ENCODE data around the gene TPCN1. TPM values are rescaled to one million over a fixed set of nuclear protein-coding genes. Genes with fewer than 3 reads are reported as not detected.

The TPCN1 gene
- total RNA-seq, 1 donor from 2014 or later, result 27.9 TPM

GRCh38 chr12:113251404-113252070 lies 30.3 kb downstream of the TPCN1 start:
- Histone ChIP-seq H3K4me2 (ENCODE audit: low read length) (no peak overlapping the region), H3K27ac (ENCODE audit: low read depth, low read length) (no peak overlapping the region), H4K20me1 (ENCODE audit: insufficient read depth, low read length) (no peaks in the 10 kb centered on the region), H3K9ac (ENCODE audit: low read length) (no peak overlapping the region), H3K4me1 (ENCODE audit: insufficient read depth, low read length) (peaks cover 10% of the 10 kb centered on the region), H3K79me2 (ENCODE audit: insufficient read depth, low read length) (no peaks in the 10 kb centered on the region), H2AFZ (ENCODE audit: low read depth, low read length) (no peak overlapping the region), H3K4me3 (ENCODE audit: insufficient read depth, low read depth, low read length) (no peak overlapping the region), H3K9me3 (ENCODE audit: insufficient read depth, low read depth, low read length) (no peaks in the 10 kb centered on the region), H3K36me3 (ENCODE audit: insufficient read depth, low read length) (no peaks in the 10 kb centered on the region), H3K27me3 (ENCODE audit: insufficient read depth, low read length) (no peaks in the 10 kb centered on the region)
- Mint-ChIP-seq H3K36me3 (ENCODE audit: low read depth, unreplicated experiment) (peaks cover 28% of the 10 kb centered on the region), H3K4me1 (ENCODE audit: low read depth, unreplicated experiment) (peaks cover 8% of the 10 kb centered on the region), H3K9me3 (ENCODE audit: unreplicated experiment) (no peaks in the 10 kb centered on the region), H3K4me3 (ENCODE audit: unreplicated experiment) (no peak overlapping the region), H3K27me3 (ENCODE audit: low read depth, unreplicated experiment) (no peaks in the 10 kb centered on the region), H3K27ac (ENCODE audit: unreplicated experiment) (no peak overlapping the region)
- no peak for DNase-seq (ENCODE audit: low read depth)
- no peak for FAIRE-seq
- TF ChIP-seq, protein P1, sequence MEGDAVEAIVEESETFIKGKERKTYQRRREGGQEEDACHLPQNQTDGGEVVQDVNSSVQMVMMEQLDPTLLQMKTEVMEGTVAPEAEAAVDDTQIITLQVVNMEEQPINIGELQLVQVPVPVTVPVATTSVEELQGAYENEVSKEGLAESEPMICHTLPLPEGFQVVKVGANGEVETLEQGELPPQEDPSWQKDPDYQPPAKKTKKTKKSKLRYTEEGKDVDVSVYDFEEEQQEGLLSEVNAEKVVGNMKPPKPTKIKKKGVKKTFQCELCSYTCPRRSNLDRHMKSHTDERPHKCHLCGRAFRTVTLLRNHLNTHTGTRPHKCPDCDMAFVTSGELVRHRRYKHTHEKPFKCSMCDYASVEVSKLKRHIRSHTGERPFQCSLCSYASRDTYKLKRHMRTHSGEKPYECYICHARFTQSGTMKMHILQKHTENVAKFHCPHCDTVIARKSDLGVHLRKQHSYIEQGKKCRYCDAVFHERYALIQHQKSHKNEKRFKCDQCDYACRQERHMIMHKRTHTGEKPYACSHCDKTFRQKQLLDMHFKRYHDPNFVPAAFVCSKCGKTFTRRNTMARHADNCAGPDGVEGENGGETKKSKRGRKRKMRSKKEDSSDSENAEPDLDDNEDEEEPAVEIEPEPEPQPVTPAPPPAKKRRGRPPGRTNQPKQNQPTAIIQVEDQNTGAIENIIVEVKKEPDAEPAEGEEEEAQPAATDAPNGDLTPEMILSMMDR (IDR thresholded peaks at IDR 0.05; ENCODE audit: insufficient read depth, low read depth, low read length), result no peak
- TF ChIP-seq EZH2 (IDR thresholded peaks at IDR 0.05; ENCODE audit: insufficient read depth, low read length), result no peak

DNA sequence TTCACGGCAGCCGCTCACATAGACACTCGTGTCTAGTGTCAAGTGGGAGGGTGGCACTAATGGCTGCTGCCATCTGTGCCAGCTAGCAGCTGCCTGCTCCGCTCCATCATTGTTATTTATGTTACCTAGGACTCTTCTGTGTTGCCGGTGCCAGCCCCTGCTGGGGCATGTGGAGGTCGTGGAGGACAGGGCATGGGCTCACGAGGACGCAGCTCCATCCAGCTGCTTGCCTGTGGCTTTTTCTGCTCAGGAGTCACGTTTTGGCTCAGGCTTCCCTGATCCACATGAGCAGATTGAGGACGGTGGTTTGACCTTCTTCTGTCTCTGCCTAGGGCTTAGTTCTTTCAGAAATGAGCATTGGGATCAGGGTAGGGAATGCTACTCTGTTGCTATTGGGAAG lies 31.2 kb downstream of the TPCN1 start:
- Mint-ChIP-seq H3K4me1 (ENCODE audit: low read depth, unreplicated experiment) (no peaks in the 10 kb centered on the region), H3K9me3 (ENCODE audit: unreplicated experiment) (no peaks in the 10 kb centered on the region), H3K4me3 (ENCODE audit: unreplicated experiment) (no peak overlapping the region), H3K27me3 (ENCODE audit: low read depth, unreplicated experiment) (no peaks in the 10 kb centered on the region), H3K36me3 (ENCODE audit: low read depth, unreplicated experiment) (peaks cover 28% of the 10 kb centered on the region), H3K27ac (ENCODE audit: unreplicated experiment) (peak overlapping the region; percentile 47)
- Histone ChIP-seq H3K4me3 (ENCODE audit: insufficient read depth, low read depth, low read length) (no peak overlapping the region), H3K9ac (ENCODE audit: low read length) (no peak overlapping the region), H2AFZ (ENCODE audit: low read depth, low read length) (no peak overlapping the region), H3K4me1 (ENCODE audit: insufficient read depth, low read length) (peaks cover under 1% of the 10 kb centered on the region), H3K4me2 (ENCODE audit: low read length) (no peak overlapping the region), H3K36me3 (ENCODE audit: insufficient read depth, low read length) (no peaks in the 10 kb centered on the region), H3K27me3 (ENCODE audit: insufficient read depth, low read length) (no peaks in the 10 kb centered on the region), H4K20me1 (ENCODE audit: insufficient read depth, low read length) (no peaks in the 10 kb centered on the region), H3K27ac (ENCODE audit: low read depth, low read length) (no peak overlapping the region), H3K9me3 (ENCODE audit: insufficient read depth, low read depth, low read length) (no peaks in the 10 kb centered on the region), H3K79me2 (ENCODE audit: insufficient read depth, low read length) (no peaks in the 10 kb centered on the region)
- TF ChIP-seq, protein P1 (IDR thresholded peaks at IDR 0.05; ENCODE audit: insufficient read depth, low read depth, low read length), result no peak
- TF ChIP-seq EZH2 (IDR thresholded peaks at IDR 0.05; ENCODE audit: insufficient read depth, low read length), result no peak
- FAIRE-seq, result no peak
- no peak for DNase-seq (ENCODE audit: low read depth)

DNA sequence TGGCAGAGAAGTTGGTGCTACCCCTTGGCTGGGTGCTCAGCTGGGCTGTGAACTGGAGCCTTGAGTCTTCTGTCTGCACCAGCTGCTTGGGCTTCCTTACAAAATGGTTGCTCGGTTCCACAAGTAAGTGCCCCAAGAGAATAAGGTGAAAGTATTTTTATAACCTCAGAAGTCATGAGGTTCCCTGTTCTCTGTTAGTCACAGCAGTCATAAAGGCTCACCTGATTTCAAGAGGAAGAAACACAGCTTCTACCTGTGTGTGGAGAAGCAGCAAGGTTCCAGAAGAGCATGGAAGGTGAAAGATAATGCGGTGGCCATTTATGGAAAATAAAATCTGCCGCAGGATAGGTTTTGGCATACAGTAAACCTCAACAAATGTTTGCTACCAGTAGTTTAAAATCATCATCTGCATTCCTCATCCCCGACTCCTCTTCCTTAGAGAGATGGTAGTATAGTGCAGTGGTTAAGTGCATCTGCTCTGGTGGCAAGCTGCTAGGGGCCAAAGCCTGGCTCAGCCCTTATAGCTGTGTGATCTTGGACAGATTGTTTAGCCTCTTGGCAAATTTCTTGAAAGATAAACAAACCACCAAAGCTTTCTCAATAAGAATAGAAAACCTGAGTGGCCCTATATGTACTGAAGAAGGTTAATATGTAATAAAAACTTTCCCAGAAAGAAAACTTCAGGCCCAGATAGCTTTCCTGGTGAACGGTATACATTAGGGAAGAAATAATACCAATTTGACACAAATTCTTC lies 32.4 kb downstream of the TPCN1 start:
- Mint-ChIP-seq H3K27ac (ENCODE audit: unreplicated experiment) (no peak overlapping the region), H3K9me3 (ENCODE audit: unreplicated experiment) (no peaks in the 10 kb centered on the region), H3K4me1 (ENCODE audit: low read depth, unreplicated experiment) (no peaks in the 10 kb centered on the region), H3K4me3 (ENCODE audit: unreplicated experiment) (no peak overlapping the region), H3K36me3 (ENCODE audit: low read depth, unreplicated experiment) (peaks cover 26% of the 10 kb centered on the region), H3K27me3 (ENCODE audit: low read depth, unreplicated experiment) (no peaks in the 10 kb centered on the region)
- no peak overlapping the region for H3K4me2 ChIP-seq (ENCODE audit: low read length)
- H3K4me3 ChIP-seq (ENCODE audit: insufficient read depth, low read depth, low read length), result no peak overlapping the region
- no peak overlapping the region for H3K9ac ChIP-seq (ENCODE audit: low read length)
- H3K27ac ChIP-seq (ENCODE audit: low read depth, low read length), result no peak overlapping the region
- H3K27me3 ChIP-seq (ENCODE audit: insufficient read depth, low read length), result no peaks in the 10 kb centered on the region
- H4K20me1 ChIP-seq (ENCODE audit: insufficient read depth, low read length), result no peaks in the 10 kb centered on the region
- TF ChIP-seq, protein P1 (IDR thresholded peaks at IDR 0.05; ENCODE audit: insufficient read depth, low read depth, low read length), result no peak
- no peak for TF ChIP-seq EZH2 (IDR thresholded peaks at IDR 0.05; ENCODE audit: insufficient read depth, low read length)
- no peak for DNase-seq (ENCODE audit: low read depth)
- no peak overlapping the region for H2AFZ ChIP-seq (ENCODE audit: low read depth, low read length)
- no peaks in the 10 kb centered on the region for H3K36me3 ChIP-seq (ENCODE audit: insufficient read depth, low read length)
- no peaks in the 10 kb centered on the region for H3K9me3 ChIP-seq (ENCODE audit: insufficient read depth, low read depth, low read length)
- no peak for FAIRE-seq
- H3K79me2 ChIP-seq (ENCODE audit: insufficient read depth, low read length), result no peaks in the 10 kb centered on the region
- H3K4me1 ChIP-seq (ENCODE audit: insufficient read depth, low read length), result no peaks in the 10 kb centered on the region
